RWPE1 (cell line): ENCODE measurements around the gene RUNX2.
A peak's percentile ranks its signal among the peaks of the same experiment; 100 is the strongest.

Experiments
- CTCF ChIA-PET: fragments of 350-600 bp; sonication (Branson Sonifier 250); formaldehyde crosslinking; extraction: SDS; loops from one replicate; lab custom pipeline; 2021; lab: Yijun Ruan, JAX
- POLR2A ChIA-PET: fragments of 400-600 bp; formaldehyde crosslinking; extraction: SDS; loops from one replicate; lab custom pipeline; 2020; ENCODE audit warnings: antibody characterized with exemption; ENCODE audit not compliant: low non-redundant PET; lab: Yijun Ruan, JAX
- DNase-seq: peaks from one replicate; pipeline ENCODE4 v3.0.0; 2012; ENCODE audit warnings: low spot score
- H3K27ac ChIP-seq: fragments of 450-650 bp; 2 replicates; pipeline ENCODE4 v1.5.1; 2017
- TF ChIP-seq, protein P1 (sequence below): fragments of 450-650 bp; conservative IDR thresholded peaks from 2 replicates; pipeline ENCODE4 v1.5.1; 2017; ENCODE audit warnings: low read depth, mild to moderate bottlenecking

The RUNX2 gene

GRCh38 chr6:45630314-45630713, 302.2 kb downstream of the RUNX2 start:
- CTCF ChIA-PET = interaction anchor here (1.5 kb wide), 1 partner anchor 15 kb away, joined by 3 read pairs; no protein-coding TSS in a partner anchor
- TF ChIP-seq, protein P1, sequence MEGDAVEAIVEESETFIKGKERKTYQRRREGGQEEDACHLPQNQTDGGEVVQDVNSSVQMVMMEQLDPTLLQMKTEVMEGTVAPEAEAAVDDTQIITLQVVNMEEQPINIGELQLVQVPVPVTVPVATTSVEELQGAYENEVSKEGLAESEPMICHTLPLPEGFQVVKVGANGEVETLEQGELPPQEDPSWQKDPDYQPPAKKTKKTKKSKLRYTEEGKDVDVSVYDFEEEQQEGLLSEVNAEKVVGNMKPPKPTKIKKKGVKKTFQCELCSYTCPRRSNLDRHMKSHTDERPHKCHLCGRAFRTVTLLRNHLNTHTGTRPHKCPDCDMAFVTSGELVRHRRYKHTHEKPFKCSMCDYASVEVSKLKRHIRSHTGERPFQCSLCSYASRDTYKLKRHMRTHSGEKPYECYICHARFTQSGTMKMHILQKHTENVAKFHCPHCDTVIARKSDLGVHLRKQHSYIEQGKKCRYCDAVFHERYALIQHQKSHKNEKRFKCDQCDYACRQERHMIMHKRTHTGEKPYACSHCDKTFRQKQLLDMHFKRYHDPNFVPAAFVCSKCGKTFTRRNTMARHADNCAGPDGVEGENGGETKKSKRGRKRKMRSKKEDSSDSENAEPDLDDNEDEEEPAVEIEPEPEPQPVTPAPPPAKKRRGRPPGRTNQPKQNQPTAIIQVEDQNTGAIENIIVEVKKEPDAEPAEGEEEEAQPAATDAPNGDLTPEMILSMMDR = no peak

GRCh38 chr6:45630801-45631200, 302.7 kb downstream of the RUNX2 start:
- POLR2A ChIA-PET = no interaction called here
- no peak for DNase-seq
- CTCF ChIA-PET = interaction anchor here (0.5 to 1.5 kb wide), 2 partner anchors 16 to 447 kb away, joined by 3 read pairs; no protein-coding TSS in a partner anchor
- TF ChIP-seq, protein P1 = no peak
- H3K27ac ChIP-seq = no peak overlapping the region

More at GRCh38 chr6:45630314-45630713, 302.2 kb downstream of the RUNX2 start:
- POLR2A ChIA-PET = no interaction called here
- no peak overlapping the region for H3K27ac ChIP-seq
- no peak for DNase-seq

- POLR2A ChIA-PET = no interaction called here
- CTCF ChIA-PET = interaction anchor here (0.5 to 1.5 kb wide), 2 partner anchors 16 to 447 kb away, joined by 3 read pairs; no protein-coding TSS in a partner anchor
- DNase-seq = peak; percentile 43
- TF ChIP-seq, protein P1 = no peak
- H3K27ac ChIP-seq = no peak overlapping the region
These were observed 303.3 kb downstream of the RUNX2 start for GRCh38 chr6:45631396-45631795.

DNA sequence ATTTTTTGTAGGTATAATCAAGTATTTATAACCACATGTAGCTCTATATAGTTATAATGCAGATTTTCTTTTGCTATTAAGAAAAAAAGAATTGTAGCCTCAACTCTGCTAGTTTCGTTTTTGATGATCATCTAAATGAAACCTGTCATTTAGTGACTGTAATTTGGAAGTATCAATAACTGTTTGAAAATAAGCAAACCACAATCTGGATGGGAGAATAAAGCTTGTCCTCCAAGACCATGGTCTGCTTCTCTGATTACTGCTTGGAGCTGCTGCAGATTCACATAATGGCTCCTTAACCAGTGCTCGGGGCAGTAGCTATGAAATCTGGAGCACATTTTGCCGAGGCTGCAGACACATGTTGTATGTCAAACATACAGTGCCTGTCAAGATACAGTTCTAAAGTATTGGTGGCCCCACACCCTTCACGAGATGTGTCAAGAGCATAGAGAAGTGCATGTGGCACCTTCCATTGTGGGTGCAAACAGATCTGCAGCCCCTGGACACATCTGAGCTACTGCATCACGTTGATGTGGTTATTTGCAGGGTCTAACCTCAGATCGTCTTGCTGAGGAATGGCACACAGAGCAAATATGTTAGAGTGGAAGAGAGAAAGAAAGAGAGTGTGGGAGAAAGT, 305.3 kb downstream of the RUNX2 start:
- no peak overlapping the region for H3K27ac ChIP-seq
- CTCF ChIA-PET = interaction anchor here (0.6 to 0.7 kb wide), 2 partner anchors 10 to 211 kb away, joined by 3 to 4 read pairs; no protein-coding TSS in a partner anchor
- TF ChIP-seq, protein P1 = no peak
- POLR2A ChIA-PET = no interaction called here
- DNase-seq = no peak

- TF ChIP-seq, protein P1 = no peak
- CTCF ChIA-PET = no interaction called here
- DNase-seq = no peak
- POLR2A ChIA-PET = no interaction called here
- no peak overlapping the region for H3K27ac ChIP-seq
These were observed 306.1 kb downstream of the RUNX2 start for GRCh38 chr6:45634231-45634630.

GRCh38 chr6:45635284-45635867, 307.2 kb downstream of the RUNX2 start:
- CTCF ChIA-PET = no interaction called here
- no peak for DNase-seq

More at GRCh38 chr6:45635284-45635867, 307.2 kb downstream of the RUNX2 start:
- TF ChIP-seq, protein P1 = no peak
- POLR2A ChIA-PET = no interaction called here
- H3K27ac ChIP-seq = no peak overlapping the region
